Stimulated activated CD4-positive, alpha-beta T cell treated with anti-CD3 and anti-CD28 coated beads, Interleukin-12 subunit alpha, Interleukin-12 subunit beta, amount 100 ng/mL, for 24 hours (primary cell): ENCODE measurements around the gene C17orf50.

Experiments
- DNase-seq, 2 experiments: peaks; one replicate each; pipeline ENCODE4 v3.0.0-alpha.2; 2020; ENCODE audit warnings: low read depth in 2 of 2

The C17orf50 gene

DNA sequence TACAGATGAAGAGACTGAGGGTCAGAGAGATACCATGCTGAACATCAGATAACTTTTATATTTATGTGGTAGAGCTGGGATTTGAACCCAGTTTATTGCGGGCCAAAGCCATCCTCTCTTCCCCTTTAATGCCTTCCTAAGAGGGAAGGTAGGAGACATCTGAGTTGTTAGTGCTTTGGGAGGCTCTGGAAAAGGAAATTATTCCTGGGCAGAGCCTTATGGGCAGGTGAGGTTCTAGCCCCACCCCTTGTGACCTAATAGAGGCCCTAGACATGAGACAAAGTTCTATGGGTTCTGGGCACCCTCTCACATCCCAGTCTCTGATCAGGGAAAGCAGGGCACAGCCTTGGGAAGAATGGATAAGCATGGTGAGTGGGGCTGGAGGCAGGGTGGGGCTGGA lies at the start of gene C17orf50:
Gene C17orf50 (plus strand): TSS at position 301 of the 400 bp plus-strand sequence. CDS start 55 bp downstream, at position 356.
- DNase-seq: no peak

DNA sequence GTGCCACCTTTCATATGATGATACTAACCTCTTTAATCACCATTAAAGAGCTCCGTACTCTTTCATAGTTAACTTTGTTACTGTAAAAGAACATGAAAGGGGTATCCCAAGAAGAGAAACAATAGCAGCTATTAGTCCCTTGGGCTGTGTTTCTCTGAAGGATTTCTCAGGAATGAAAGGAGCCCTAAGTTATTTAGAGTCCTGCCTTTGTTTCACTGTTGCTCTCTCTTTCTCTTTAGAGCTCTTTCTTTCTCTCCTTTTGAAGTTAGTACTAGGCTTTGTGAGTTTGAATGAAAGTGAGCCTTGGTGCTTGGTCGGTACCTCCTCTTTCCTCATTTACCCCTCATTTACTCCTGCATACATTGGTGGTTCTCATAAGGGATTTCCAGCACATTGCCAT lies 49.7 kb upstream of the C17orf50 start:
- DNase-seq: no peak

DNA sequence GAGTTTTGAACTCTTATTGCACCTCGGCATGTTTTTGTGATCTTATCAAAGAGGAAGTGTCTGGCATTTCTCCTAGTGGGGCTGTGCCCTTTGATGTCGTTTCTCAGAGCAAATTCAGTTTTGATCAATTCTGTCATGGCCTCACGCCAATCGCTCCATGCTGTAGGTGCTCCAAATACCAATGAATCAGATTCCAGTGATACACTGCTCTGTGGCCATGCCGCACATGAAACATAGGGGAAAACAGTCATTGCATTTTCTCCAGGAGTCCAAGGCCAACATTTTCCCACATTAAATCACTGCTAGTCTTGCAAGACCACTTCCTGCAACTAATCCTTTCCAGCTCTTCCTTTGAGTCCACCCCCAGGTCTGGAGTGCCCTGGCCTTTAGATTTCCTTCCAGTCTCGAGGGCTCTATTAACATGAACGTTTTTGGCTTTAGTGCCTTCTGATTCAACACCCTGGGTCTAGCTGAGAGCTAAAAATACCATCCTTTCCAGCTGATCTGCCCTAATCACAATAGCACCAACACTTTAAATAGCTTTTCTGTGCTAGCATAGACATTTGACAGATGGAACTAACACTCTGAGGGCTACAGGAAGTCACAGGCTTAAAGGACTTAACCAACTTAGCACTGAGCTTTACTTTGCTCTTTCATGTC lies 47.5 kb upstream of the C17orf50 start:
- DNase-seq: no peak

DNA sequence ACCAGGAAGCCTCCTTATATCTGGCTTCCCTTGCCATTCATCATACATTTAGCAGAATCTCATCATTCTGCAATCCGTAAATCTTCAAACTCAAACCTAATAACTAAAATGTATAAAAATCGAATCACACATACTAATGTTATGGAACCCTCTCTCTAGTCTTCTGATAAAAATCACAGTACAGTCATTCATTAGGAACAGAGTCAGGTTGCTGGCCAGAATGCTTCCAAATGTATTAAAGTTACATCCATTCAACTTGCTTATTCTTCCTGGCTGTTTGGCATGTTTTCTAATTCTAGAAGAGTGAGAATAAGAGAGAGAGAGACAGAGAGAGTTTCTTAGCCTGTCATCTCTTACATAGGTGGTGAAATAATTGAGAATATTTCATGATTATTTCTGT lies 45.7 kb upstream of the C17orf50 start:
- DNase-seq: no peak

DNA sequence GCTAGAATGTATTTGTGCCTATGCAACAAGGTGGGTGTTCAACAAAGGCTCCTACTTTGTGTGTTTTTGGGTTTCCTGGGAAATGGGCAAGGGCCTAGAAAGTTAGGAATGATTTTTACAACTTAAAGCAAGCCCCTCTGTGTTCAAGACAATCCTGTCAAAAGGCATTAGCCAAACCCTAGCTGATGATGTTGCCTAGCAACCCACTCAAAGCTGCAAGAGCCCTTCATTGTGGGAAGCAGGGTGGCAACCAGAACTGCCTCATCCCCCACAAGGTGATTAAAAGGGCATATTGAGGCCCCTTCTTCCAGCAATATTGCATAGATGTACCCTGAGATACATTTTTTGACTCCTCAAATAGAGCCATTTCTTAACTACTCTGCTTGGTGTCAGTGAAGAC lies 45.3 kb upstream of the C17orf50 start:
- no peak for DNase-seq

DNA sequence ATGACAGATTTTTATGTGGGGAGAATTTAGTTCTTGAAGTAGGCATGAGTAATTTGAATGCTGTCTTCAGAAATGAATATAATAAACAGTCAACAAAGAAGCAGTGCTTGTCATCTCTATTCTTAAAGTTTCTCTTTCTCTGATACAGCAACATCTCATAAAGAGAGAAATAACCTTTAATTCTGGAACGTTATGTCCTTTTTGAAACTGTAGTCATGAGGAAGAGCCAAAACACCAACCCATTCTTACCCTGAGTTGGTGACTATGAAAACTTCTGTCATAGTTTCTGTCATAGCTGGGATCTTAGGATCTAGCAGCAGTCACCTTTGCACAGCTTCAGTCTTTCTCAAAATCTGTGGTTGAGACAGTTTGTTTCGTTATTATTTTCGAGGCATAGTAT lies 44.5 kb upstream of the C17orf50 start:
- DNase-seq: no peak

DNA sequence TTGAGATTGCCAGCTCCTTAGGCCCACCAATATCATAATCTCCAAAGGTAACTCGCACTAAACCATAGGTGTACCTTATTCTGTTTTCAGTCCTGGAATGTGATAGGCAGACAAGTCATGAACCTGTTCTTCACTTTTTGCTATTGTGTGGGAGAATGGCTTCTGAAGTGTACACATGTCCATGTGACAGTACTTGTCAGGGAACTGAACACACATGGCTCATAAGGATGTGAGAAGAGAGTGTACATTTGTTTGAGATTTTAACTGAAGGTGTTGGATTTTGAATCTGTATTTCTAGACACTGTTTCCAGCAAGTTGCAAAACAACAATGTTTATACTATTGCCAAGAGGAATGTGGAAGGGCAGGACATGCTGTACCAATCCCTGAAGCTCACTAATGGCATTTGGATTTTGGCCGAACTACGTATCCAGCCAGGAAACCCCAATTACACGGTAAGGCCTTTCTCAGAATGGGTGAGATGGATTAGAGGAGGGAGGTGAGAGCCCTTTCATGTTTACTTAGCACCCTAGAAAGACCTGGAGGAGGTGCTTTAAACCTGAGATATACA lies 43.7 kb upstream of the C17orf50 start:
- no peak for DNase-seq

DNA sequence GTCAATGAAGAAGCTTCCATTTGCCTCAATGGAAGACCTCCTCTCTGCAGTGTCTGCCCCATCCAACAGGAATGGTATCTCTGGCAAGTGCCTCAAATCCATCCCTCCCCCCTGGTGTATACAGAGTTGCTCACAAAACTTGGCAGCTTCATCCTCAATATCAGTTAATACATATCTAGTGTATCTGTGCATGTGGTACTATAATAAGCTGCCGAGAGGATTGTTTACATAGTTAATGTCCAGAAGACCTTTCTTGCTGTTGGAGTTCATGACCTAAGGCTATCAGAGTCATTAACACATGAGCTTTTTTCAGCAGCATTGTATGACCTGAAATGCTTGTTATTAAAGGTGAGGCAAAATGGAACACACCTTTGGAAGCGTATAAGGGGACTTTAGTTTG lies 43.2 kb upstream of the C17orf50 start:
- no peak for DNase-seq

DNA sequence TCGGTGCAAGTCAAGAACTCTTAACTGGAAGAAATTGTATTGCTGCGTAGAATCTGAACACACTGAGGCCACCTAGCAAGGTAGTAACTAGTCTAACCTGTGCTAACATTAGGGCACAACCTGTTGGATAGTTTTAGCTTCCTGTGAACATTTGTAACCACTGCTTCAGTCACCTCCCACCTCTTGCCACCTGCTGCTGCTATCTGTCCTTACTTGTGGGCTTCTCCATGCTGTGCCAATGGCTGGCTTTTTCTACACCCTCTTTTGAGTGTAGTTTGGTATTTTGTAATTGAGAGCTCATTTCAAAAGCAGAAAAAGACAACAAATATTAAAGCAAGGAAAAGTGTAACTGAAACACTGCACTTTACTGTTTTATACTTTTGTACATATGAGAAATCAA lies 37.0 kb upstream of the C17orf50 start:
- no peak for DNase-seq

DNA sequence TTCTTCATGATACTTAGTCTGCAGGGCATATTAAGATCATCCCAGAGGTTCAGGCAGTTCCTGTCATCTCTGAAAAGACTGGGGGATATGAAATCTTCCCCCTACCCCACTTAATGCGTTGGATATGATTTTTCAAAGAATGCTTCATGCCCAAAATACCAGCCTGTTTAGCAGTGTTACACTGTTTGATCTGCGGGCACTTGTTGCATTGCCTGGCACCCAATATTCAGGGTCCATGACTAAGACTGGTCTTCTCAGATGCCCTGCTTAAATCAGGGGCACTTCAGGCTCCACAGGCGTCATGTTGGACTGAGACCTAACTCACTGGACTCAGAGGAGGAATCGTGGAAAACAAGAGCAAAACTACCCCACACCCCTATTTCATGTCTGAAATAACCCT lies 35.6 kb upstream of the C17orf50 start:
- DNase-seq: no peak

DNA sequence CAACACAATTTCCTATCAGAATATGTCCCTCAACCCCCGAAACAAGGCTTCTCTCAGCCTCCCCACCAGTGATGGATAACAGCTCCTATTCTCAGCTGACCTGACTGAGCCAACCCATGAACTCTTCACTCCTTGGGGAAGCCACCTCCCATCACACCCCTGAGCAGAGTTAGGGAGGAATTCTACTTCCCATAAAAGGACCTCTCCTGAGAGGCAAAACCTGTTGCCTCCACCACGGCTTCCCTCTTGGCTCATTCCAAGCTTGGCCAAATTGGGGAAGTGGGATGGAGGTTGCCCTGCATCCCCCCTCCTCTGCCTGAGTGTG lies 34.9 kb upstream of the C17orf50 start:
- DNase-seq: no peak

DNA sequence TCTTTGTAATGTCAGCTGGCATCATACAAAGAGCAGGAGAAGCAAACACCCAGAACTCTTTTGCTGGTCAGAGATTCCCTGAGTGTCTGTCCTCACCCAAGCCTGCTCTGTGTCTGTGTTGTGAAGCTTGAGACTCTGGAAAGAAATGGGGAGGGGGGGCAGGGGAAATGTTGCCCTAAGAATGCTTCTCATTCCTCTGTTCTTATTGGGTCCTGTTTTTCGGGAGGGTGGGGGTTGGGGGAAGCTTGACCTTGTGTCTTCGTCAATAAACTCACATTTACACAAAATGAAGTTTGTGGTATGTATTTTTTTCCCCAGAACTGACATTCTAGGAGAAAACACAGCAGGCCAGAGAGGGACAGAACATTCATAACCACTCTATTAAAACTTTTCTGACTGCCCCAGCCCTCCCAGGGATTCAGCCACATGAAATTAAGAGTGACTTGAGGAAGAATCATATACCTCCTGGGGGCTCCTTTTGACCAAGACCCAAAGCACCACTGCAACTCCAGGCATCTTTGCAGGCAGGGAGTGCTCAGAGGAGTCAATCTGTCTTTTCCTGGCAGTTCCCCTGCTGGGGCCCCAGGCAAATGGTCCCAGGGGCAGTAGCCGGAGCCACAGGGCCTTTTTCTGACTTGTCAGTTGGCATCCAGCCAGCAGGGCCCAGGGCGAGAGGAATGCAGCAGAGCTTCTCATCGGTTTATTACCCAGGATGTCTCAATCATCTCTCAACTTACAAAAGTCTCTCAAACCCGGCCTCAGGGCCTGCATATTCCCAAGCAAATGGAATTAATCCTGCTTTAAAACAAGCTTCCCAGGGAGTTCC lies 34.3 kb upstream of the C17orf50 start:
- DNase-seq: no peak

DNA sequence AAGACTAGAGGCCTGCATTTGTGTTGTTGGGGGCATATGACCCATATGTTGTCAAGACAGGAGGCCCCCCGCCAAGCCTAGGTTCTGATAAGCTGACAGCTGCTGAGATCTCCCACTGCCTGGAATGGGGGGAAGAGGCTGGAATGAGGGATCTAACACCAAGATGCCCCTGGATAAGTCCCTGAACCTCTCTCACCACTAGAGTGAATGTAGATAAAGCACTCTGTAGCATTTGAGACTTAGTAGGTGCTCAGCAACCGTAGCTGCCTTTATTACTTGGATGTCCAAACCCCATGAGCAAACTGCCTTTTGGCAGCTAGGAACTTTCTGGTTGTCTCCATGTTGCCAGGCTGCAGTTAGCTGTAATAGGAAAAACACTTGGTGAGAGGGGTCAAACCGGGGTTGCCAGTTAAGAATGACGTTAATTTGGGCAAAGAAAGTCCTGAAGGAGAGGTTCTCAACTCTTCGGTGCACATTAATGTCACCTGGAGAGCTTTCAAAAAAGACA lies 33.7 kb upstream of the C17orf50 start:
- no peak for DNase-seq

DNA sequence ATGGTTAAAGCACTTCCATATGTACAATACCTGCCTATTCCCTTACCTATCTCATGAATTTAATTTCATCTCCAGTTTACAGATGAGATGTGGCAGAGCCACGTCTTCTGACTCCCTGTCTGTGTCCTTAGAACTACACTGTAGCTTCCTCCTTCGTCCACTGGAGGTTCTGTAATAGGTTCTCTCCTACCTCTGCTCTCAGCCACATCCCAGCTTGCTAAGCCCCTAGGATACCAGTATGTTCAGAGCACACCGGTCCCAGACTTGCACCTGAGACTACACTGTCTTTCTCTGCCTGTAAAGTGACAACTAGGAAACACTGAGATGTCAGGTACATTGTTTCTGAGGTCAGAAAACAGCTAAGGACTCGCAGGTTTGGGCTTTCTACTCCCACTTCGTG lies 33.1 kb upstream of the C17orf50 start:
- DNase-seq: no peak

DNA sequence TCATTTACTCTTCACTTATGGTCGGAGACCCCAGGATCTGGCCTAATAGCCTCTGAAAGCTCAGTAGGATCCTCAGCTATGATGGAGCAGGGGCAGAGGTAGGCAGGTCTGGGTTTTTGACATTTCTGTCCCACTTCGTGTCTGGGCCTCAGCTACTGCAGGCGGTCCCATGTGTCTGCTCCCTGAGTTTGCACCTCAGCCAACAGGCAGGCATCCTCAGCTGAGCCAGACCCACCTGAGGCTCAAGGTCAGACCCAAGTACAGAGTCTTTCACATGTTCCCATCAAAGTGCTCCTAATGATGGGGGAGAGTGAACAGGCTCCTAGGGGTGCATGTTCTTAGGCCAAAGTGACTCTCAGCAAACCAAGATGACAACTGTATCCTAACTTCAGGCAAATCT lies 32.1 kb upstream of the C17orf50 start:
- DNase-seq: no peak

DNA sequence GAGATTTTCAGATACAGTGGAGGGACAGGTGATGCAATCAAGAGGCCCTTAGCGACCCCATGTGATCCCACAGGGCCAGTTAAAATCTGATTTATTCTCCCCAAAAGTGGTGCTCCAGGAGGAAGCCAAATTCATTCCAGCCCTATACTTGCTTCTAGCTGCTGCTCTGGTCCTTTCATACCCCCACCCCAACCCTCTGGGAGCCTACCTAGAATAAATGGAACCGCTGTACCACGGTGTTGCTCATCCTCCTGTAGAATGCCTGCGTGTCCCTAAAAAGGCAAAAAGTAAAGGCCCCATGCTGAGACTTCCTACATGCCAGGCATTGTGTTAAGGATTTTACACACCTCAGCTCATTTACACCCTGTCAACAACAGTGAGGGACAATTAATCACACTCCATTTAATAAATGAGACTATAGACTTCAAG lies 31.3 kb upstream of the C17orf50 start:
- DNase-seq: no peak

DNA sequence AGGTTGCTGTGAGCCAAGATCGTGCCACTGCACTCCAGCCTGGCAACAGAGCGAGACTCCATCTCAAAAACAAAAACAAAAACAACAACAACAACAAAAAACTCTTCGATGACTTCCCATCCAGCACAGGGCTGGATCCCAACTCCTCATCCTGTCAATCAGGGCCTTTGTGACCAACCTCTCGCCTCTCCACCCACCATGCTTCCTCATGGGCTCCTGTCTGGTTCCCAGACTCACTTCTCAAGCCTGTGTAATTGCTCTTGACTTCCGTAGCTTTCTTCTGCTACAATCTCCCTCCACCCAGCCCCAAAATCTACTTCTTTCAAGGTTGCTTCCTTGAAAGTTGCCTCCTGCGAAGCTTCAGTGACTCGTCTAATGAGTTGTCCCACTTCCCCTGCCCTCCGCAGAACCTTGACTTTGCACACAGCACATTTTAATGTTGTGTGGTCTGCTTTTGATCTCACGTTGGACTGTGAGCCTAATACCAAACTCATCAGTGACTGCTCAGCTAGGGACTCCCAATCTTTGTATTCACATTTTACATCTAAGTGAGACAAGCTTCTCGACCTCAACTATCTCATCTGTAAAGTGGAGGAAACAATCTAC lies 30.2 kb upstream of the C17orf50 start:
- DNase-seq: no peak

DNA sequence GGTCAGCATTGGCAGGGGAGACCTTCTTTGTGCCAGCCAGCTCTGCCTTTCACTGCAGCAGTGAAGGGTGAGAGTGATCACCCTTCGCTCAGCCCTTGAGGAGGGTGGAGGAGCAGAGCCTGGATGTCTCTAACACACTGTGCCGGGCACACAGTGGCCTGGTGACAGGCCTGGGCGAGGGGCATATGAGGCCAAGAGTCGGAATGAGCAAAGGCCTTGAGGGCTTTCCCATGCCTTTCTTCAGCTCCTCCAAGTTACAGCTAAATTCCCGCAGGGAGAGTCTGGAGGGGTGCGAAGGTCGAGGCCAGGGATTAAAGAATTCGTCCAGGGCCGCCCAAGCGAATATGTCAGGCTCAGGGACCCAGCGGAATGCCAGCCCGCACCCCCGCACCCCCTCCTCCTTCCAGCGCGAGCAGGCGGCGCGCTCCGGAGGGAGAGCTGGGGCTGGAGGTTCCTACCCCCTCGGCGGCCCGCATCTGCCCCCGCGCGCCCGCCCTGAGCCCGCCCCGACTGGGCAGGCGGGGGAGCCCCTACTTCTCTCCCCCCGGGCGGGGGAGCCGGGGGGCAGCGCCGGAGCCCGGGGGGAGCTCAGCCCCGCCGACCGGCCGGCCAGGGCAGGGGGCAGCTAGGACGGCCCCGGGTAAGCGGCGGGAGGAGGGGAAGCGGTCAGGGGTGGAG lies 29.3 kb upstream of the C17orf50 start, which contains the start of gene RASL10B:
Gene RASL10B (plus strand): TSS at position 401 of the 678 bp plus-strand sequence. CDS start 3,546 bp downstream, outside the sequence.
- peak in 1 of 2 experiments; percentile 54 for DNase-seq

DNA sequence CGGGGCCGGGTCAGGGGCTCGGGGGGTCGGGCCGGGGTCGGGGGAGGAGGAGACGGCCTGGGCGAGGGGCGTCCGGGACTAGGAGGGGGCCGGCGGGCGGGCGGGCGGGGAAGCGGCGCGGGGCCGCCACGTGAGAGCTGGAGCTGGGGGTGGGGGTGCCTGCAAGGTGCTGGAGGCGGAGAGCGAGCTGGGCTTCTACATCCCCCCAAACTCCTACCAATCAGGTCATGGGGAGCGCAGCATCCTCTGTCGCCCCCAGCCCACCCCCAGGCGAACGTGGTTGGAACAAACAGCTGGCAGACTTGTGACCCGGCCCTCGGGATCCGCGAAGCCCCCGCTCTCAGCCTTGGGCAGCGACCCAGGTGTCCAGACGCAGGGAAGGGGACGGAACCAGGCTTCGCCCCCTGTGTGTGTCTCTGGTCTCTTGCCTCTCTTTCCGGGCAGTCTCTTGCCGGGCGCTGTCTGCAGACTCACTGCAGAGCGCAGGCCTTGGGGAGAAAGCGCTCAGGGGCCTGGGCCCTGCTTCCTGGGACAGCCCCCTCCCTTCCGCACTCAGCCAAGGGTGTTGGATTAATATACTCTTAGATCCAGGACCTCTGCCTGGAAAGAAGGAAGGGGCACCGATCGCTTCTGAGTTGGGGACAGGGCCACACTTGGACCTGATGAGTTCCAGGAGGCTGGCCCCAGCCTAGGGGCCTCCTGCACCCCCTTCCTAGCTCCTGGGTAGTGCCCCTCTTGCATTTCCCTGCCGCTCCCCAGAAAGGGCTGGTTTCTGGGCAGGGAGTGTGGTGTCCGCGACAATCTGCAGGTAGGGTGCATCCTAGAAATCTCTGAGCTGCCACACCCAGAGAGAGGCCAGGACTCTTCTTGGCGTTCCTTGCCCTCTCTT lies 28.5 kb upstream of the C17orf50 start:
- DNase-seq: no peak

DNA sequence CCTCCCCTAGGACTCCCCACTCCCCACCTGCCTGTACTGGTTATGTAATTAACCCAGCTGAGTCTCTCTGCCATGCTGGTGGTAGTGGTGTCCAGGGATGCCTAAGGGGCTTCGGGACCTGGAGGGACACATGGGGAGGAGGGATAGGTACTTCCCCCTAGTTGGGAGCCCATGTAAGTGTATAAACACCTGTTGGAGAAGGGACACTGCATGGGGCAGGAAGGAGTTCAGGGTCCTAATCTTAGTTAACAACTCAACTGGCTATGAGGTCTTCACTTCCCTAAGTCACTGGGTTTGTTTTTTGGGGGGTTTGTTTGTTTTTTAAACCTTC lies 27.9 kb upstream of the C17orf50 start:
- no peak for DNase-seq

DNA sequence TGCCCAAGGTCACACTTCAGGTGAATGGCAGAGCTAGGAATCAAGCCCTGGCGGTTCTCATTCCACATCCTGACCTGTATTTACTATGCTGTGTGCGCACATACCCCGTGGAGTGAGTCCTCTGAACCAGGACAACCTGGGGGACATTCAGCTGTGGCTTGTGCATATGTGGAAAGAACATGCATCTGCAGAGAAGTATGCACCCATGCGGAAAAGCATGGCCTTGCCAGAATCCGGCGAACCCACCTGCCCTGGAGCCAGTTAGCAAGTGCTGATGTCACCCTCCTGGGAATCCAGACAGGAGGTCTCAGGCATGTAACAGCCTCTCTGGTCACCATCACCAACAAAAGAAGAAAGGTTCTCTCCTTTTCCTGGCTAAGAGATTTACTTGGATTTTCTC lies 27.3 kb upstream of the C17orf50 start:
- DNase-seq: no peak
